Adrenal gland (tissue), 12 donors: ENCODE data around the gene LMNB1. TPM values are rescaled to one million over a fixed set of nuclear protein-coding genes. Genes with fewer than 3 reads are reported as not detected.

Source experiments
- DNase-seq, 7 donors: peaks; one replicate each; pipeline ENCODE4 v3.0.0-alpha.2; 2019 to 2020
- H3K27ac ChIP-seq, 5 donors: fragments of 200-600 bp; sonication (generic) in 4 of 5; 1 replicate in 3 of 5; 2 replicates in 2 of 5; pipeline versions ENCODE4 v1.5.1 to v1.8.0; 2016 to 2020; ENCODE audit warnings: mild to moderate bottlenecking in 1 of 5
- H3K27me3 ChIP-seq: fragments of 200-600 bp; 2 replicates; pipeline ENCODE4 v1.8.0; 2021
- H3K36me3 ChIP-seq, 2 donors: fragments of 200-600 bp; replicated peaks in 1 of 2; 1 replicate in 1 of 2; 2 replicates in 1 of 2; pipeline versions ENCODE4 v1.5.1 to v1.8.0; 2018 to 2022
- H3K4me1 ChIP-seq, 2 donors: fragments of 200-600 bp; replicated peaks in 1 of 2; 1 replicate in 1 of 2; 2 replicates in 1 of 2; pipeline versions ENCODE4 v1.5.1 to v1.8.0; 2018 to 2021
- H3K4me3 ChIP-seq, 4 donors: fragments of 200-600 bp; sonication (generic) in 3 of 4; one replicate each; pipeline ENCODE4 v1.5.1; 2016 to 2018
- H3K9me3 ChIP-seq, 3 donors: fragments of 200-600 bp; sonication (generic) in 1 of 3; replicated peaks in 1 of 3; 1 replicate in 2 of 3; 2 replicates in 1 of 3; pipeline versions ENCODE4 v1.5.1 to v1.8.0; 2016 to 2021
- CTCF ChIP-seq, 6 experiments: fragments of 450-650 bp in 4 of 6; fragments of 200-600 bp in 2 of 6; sonication (generic) in 1 of 6; IDR thresholded peaks; 1 replicate in 5 of 6; 2 replicates in 1 of 6; pipeline versions ENCODE4 v1.5.1 to v1.8.0; 2016 to 2021; ENCODE audit warnings: antibody characterized with exemption in 6 of 6, mild to moderate bottlenecking in 2 of 6, moderate library complexity in 1 of 6
- POLR2A ChIP-seq, 2 donors: fragments of 450-650 bp; IDR thresholded peaks; one replicate each; pipeline ENCODE4 v1.6.1; 2017; ENCODE audit warnings: antibody characterized with exemption in 2 of 2, mild to moderate bottlenecking in 2 of 2, moderate library complexity in 1 of 2
- WGBS, 4 donors: extraction: QIAGEN DNeasy Blood & Tissue Kit in 2 of 4; methylation state at CpG; one replicate each; pipeline versions ENCODE4 v1.1.5 to v1.1.7; 2013 to 2017; 5-methylcytosine and 5-hydroxymethylcytosine counted together
- intact Hi-C, 2 donors: fragments of 100-400 bp; cut with DNase I; formaldehyde crosslinking; loops; one replicate each; pipeline versions ENCODE4 v1.14.1 to v1.15.0; 2022 to 2023
- polyA plus RNA-seq, 3 donors: library from polyadenylated mRNA; stranded (reverse); fragments of 200-250 nt in 2 of 3; fragments of 350-450 nt in 1 of 3; fragmentation: Illumina TruSeq in 1 of 3; extraction: RNeasy Lipid Tissue Mini Kit (QIAGEN cat#74804) in 1 of 3; gene quantifications; one replicate each; pipeline ENCODE4 v1.2.3, GENCODE V29; 2013 to 2014
- total RNA-seq, 9 donors: library from RNA; depleted of rRNA in 4 of 9; stranded (reverse); fragments of >200 nt in 4 of 9; fragments of 120-200 nt in 1 of 9; fragmentation: NEBNext Ultra II Directional in 1 of 9; extraction: Animal tissue kit (Norgen Biotek cat#: 25700) in 1 of 9; gene quantifications; one replicate each; pipeline versions ENCODE4 v1.1.0 to v1.2.4, GENCODE V29; 2013 to 2023
- donor health status: healthy with polysubstance abuse.
- donor health status: Bipolar disorder and iron deficiency.
- donor health status: DM: yes; HTN: yes; CAD: no.
- donor health status: DM: no; HTN: no; CAD: no.
- donor health status: DM: no; HTN: no; CAD: no.
- donor health status: DM: yes; HTN: yes; CAD: no.

The LMNB1 gene
- total and polyA plus RNA-seq, 12 donors: 0.97 to 25.0 (median 5.7) TPM

- H3K27ac ChIP-seq: no peak overlapping the region
- H3K27me3 ChIP-seq: no peaks in the 10 kb centered on the region
- no peak overlapping the region for H3K4me3 ChIP-seq
- TF ChIP-seq CTCF (IDR thresholded peaks at IDR 0.05) (no peak), POLR2A (IDR thresholded peaks at IDR 0.05) (no peak)
- no peaks in the 10 kb centered on the region for H3K9me3 ChIP-seq
- intact Hi-C loops: no loop called here
- DNase-seq: no peak
- H3K4me1 ChIP-seq: no peaks in the 10 kb centered on the region
- no peaks in the 10 kb centered on the region for H3K36me3 ChIP-seq
Observed at GRCh38 chr5:126746290-126746689, 30.6 kb upstream of the LMNB1 start.

DNA sequence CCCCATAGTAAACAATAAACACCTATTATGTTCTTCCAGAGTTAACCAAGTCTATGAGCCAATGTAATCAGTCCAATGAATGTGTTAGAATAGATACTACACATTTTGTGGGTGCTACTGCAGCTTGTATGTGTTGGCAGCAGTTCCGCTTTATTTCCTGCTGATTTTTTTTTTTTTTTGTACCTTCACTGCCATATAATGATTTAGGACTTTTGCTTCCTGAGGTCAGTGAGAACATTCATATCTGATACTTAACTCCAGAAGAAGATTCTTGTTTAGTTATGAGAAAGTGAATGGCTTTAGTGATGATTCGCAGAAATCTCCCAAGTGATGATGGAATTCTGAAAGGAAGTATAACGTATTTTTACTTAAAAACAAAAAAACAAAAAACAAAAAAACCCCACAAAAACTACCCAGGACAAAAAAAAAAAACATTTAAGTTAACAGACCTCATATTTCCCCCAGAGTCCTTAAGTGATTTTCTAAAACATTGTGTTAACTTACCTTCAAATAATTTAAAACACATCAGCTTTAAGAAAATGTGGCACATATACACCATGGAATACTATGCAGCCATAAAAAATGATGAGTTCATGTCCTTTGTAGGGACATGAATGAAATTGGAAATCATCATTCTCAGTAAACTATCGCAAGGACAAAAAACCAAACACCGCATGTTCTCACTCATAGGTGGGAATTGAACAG, 24.7 kb upstream of the LMNB1 start:
- intact Hi-C loops: no loop called here
- TF ChIP-seq CTCF (IDR thresholded peaks at IDR 0.05): no peak
- no peak for TF ChIP-seq POLR2A (IDR thresholded peaks at IDR 0.05)
- no peaks in the 10 kb centered on the region for H3K27me3 ChIP-seq
- H3K4me1 ChIP-seq: no peaks in the 10 kb centered on the region
- H3K27ac ChIP-seq: no peak overlapping the region
- no peak for DNase-seq
- WGBS, 4 donors: 64 to 81% (median 72%) methylated on average over 3 to 5 of the region's 5 CpGs
- no peaks in the 10 kb centered on the region for H3K36me3 ChIP-seq
- no peak overlapping the region for H3K4me3 ChIP-seq
- H3K9me3 ChIP-seq: no peaks in the 10 kb centered on the region

DNA sequence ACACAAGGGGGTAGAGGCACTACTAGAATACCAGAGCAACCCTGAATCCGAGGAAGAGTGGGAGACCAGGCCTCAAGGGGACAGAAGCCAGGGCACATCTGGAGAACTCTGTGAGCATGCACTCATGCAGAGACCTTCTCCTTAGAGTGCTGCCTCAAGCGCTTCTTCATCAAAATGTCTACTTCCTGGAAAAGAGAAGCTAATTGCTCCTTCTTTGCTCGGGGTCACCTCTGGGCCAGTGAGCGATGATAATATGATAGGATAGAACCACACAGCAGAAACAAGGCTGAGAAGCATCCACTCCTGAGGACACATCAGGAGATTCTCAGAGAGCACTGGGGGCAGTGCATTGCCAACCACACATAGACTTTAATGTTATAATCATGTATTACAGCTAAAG, 23.7 kb upstream of the LMNB1 start:
- DNase-seq: no peak
- Histone ChIP-seq H3K4me3 (no peak overlapping the region), H3K27me3 (no peaks in the 10 kb centered on the region), H3K4me1 (no peaks in the 10 kb centered on the region), H3K27ac (no peak overlapping the region), H3K36me3 (no peaks in the 10 kb centered on the region), H3K9me3 (no peaks in the 10 kb centered on the region)
- intact Hi-C loops: no loop called here
- no peak for TF ChIP-seq CTCF (IDR thresholded peaks at IDR 0.05)
- TF ChIP-seq POLR2A (IDR thresholded peaks at IDR 0.05): no peak
- 71 to 83% (median 76%) methylated on average over 4 of the region's 4 CpGs for WGBS, 4 donors

- no peaks in the 10 kb centered on the region for H3K27me3 ChIP-seq
- H3K4me1 ChIP-seq: no peaks in the 10 kb centered on the region
- H3K36me3 ChIP-seq: no peaks in the 10 kb centered on the region
- TF ChIP-seq CTCF (IDR thresholded peaks at IDR 0.05) (no peak), POLR2A (IDR thresholded peaks at IDR 0.05) (no peak)
- WGBS, 4 donors: 68 to 84% (median 77%) methylated on average over 4 of the region's 4 CpGs
- DNase-seq: no peak
- no peak overlapping the region for H3K27ac ChIP-seq
- intact Hi-C loops: no loop called here
- no peak overlapping the region for H3K4me3 ChIP-seq
- H3K9me3 ChIP-seq: no peaks in the 10 kb centered on the region
Observed at GRCh38 chr5:126754609-126755008, 22.3 kb upstream of the LMNB1 start.
